ENCODE measurements around the gene ATG4B. TPM values are rescaled to one million over a fixed set of nuclear protein-coding genes. Genes with fewer than 3 reads are reported as not detected.

The ATG4B gene
- total RNA-seq, 4 donors from 2014 or later, result 40.4 to 67.1 (median 50.3) TPM

DNA sequence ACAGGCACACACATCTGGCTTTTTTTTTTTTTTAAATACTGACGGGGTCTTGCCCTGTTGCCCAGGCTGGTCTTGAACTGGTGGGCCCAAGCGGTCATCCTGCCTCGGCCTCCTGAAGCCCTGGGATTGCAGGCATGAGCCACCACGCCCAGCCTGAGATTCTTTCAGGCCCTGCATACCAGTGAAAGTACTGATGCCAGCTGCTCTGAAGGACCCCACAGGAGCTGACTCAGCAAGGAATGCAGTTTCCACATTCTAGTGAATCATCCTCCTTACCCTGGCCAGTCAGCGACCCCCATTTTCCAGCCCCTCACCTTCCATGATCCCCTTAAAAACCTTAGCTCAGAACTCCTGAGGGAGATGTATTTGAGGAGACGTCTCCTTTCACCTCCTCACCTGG lies 55.0 kb downstream of the ATG4B start:
- DNase-seq (ENCODE audit: low spot score), result no peak
- no peak for ATAC-seq (ENCODE audit: low FRiP score)
- TF ChIP-seq, protein P1, sequence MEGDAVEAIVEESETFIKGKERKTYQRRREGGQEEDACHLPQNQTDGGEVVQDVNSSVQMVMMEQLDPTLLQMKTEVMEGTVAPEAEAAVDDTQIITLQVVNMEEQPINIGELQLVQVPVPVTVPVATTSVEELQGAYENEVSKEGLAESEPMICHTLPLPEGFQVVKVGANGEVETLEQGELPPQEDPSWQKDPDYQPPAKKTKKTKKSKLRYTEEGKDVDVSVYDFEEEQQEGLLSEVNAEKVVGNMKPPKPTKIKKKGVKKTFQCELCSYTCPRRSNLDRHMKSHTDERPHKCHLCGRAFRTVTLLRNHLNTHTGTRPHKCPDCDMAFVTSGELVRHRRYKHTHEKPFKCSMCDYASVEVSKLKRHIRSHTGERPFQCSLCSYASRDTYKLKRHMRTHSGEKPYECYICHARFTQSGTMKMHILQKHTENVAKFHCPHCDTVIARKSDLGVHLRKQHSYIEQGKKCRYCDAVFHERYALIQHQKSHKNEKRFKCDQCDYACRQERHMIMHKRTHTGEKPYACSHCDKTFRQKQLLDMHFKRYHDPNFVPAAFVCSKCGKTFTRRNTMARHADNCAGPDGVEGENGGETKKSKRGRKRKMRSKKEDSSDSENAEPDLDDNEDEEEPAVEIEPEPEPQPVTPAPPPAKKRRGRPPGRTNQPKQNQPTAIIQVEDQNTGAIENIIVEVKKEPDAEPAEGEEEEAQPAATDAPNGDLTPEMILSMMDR (IDR thresholded peaks at IDR 0.05), result no peak

DNA sequence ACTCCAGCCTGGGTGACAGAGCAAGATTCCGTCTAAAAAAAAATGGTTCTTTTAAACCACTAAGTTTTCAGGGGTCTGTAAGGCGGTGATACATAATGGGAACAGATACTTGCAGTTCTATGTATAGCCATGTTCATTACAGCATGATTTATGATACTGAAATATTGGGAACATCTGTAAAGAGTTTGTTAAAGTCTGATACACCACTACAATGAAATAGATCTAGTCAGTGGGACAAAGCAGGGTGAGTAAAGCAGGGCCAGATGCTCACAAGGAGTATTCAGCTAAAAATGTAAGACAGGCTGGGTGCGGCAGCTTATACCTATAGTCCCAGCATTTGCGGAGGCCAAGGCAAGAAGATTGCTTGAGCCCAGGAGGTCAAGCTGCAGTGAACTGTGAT lies 58.2 kb downstream of the ATG4B start:
- ATAC-seq (ENCODE audit: low FRiP score) (no peak), DNase-seq (ENCODE audit: low spot score) (no peak)
- TF ChIP-seq, protein P1 (IDR thresholded peaks at IDR 0.05), result no peak

DNA sequence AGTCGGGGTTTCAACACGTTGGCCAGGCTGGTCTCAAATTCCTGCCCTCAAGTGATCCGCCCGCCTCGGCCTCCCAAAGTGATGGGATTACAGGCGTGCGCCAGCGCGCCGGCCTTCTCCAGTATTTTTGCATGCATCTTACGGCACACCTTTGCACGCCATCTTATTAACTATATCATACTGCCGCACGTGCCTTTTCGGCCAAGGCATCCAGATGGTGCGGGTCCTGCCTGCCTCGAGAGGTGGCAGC lies 63.6 kb downstream of the ATG4B start:
- TF ChIP-seq, protein P1 (IDR thresholded peaks at IDR 0.05), result no peak
- ATAC-seq (ENCODE audit: low FRiP score), result no peak
- no peak for DNase-seq (ENCODE audit: low spot score)

DNA sequence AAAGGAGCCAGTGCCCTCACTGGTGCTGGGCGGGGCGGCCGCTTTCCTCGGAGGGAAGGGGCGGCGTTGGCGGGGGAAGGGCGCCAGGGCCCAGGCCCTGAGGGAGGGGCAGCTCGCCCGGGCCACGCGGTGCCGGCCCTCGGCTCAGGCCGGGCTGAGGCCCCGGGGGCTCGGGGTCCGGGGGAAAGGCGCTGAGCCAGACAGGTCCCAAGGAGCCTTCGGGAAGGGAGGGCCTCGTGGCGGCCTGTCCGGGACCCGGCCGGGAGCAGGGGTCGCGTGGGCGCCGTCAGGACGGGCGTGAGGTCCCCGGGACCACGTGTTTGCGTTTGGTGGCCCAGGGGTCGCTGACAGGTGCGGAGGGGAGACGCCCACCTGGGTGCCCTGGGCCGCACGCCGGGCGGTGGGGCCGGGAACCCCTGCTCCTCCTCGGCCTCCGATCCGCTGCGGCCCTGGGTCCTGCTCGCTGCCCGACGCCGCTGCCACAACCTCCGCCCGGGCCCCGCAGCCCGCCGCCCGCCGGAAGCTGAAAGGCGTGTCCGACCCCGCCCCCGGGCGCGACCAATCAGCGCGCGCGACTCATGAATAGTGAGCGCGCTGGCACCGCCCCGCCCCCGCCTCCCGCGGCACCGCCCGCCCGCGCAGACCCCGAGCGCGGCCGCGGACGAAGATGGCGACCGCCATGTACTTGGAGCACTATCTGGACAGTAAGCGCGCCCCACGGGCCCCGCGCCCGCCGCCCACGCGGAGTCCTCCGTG lies 64.1 kb downstream of the ATG4B start, which contains the start of gene ING5:
Gene ING5, plus strand, starts transcription at position 641 of the 756 bp plus-strand sequence. Its CDS starts 27 bp downstream, at position 668.
- DNase-seq (ENCODE audit: low spot score) (peak; percentile 93), ATAC-seq (ENCODE audit: low FRiP score) (peak; percentile 88)
- TF ChIP-seq, protein P1 (IDR thresholded peaks at IDR 0.05), result no peak

DNA sequence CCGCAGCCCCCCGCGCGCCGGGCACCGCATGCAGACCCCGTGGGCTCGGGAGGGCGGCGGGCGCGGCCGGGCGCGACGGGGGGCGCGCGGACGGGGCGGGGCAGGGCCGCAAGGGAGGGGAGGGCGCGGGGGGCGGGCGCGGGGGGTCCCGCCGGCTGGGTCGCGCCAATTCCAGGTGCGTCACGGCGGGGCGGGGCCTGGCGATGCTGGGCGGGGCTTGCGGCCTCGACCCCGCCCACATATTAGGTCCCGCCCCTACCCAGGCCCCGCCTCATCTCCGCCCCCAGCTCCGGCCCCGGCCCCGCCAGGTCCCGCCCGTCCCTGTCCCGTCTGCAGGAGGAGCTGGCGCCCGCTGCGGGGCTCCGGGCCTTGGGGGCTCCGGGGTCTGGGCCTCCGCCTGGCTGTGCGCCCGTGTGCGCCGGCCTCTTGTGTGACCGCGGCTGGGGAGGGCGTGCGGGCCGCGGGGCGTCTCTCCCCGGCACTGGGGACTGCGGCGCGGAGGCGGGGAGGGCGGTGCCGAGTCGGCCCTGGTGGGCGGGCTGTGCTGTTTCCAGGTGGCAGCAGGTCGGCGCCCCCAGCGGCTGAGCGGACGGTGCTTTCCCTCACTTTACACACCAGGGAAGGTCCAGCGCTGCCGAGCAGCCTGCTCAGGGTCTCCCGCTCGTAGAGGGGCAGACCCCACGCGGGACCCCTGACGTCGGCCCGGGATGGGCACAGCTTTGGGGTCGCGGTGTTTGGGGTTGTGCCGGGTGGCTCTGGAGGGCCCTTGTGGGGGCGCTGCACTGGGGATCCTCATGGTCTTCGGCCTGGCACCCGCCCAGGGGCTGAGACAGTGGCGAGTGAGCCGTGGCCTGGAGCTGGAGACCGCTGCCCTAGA lies 64.9 kb downstream of the ATG4B start:
- ATAC-seq (ENCODE audit: low FRiP score), result peak; percentile 89
- DNase-seq (ENCODE audit: low spot score), result peak; percentile 71
- TF ChIP-seq, protein P1 (IDR thresholded peaks at IDR 0.05), result no peak

DNA sequence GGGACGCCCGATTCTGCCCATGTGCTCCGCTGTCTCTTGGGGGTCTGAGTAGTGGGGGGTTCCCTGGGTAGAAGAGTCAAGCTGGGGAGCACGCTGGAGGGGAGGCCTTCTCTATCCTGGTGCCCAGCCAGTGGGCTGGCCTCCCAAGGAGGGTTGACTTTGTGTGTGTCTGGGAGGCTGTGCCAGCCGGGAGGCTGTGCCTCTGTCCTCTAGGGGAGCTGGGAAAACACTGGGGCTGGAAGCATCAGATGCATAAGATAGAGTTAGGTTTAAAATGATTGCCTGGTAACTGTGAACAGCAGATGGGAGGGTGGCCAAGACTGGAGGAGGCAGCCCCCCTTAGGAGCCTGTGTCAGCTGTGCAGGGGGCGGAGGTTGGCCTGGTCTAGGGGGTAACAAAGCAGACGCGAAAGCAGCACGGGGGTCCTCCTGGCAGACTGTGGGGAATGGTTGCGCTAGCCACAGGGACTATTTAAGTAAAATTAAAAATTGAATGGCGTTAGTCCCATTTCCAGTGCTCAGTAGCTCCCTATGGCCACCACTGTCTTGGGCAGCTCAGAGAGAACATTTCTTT lies 65.6 kb downstream of the ATG4B start:
- DNase-seq (ENCODE audit: low spot score) (no peak), ATAC-seq (ENCODE audit: low FRiP score) (no peak)
- TF ChIP-seq, protein P1 (IDR thresholded peaks at IDR 0.05), result no peak

All from omental fat pad (tissue), 4 donors.